ENCODE measurements around the gene STK4. TPM values are rescaled to one million over a fixed set of nuclear protein-coding genes. Genes with fewer than 3 reads are reported as not detected.

Gene STK4
- total RNA-seq, 1 experiment from 2014 or later, result 43.0 TPM

DNA sequence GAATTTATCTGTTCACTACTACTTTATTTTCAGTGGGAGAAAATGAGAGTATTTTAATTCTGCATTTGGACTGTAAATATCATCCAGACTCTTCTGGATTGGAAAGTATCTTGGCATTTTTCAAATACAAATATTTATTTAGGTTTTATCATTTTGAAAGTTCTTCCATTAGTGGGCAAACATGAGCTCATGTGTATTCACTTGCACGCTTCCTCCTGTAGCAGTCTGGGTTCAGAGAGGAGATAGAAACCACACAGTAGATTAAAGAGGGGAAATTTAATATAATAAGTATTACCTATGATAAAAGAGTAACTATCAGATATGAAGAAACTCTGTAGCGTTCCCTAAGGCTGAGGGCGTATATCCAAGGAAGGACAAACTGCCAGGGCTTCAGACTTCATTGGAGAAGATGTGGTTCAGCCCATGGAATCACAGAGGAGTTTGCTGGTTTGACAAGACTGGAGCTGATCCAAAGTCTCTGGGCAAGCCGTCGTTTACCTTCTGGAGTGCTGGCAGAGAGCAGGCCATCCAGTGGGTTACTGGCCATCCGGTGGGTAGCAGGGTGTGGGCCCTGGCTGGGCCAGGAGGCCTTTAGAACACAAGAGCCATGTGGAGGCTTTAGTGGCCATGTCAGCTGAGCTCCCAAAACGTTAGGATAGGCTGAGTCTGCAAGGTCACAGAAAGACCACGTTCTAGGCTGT, 90.3 kb downstream of the STK4 start:
- no CpG with 5 or more reads among the region's 8 CpGs for WGBS (ENCODE audit: extremely low coverage, insufficient read length, low lambda C conversion rate)
- H3K27me3 Mint-ChIP-seq (ENCODE audit: low read depth), result no peaks in the 10 kb centered on the region

More for the DNA sequence above, 90.3 kb downstream of the STK4 start:
- Histone ChIP-seq H4K20me1 (ENCODE audit: control insufficient read depth, insufficient read depth, insufficient read length) (no peaks in the 10 kb centered on the region), H3K4me2 (ENCODE audit: insufficient read depth, insufficient read length, low read length) (no peak overlapping the region), H3K9me3 (ENCODE audit: control insufficient read depth, low read depth, low read length) (no peaks in the 10 kb centered on the region), H3K79me1 (ENCODE audit: insufficient read depth, low read depth, low read length, poor library complexity, severe bottlenecking) (peaks cover 4% of the 10 kb centered on the region), H3K23me2 (ENCODE audit: insufficient read length, low read depth, low read length, poor library complexity, severe bottlenecking) (no peaks in the 10 kb centered on the region), H3K4ac (ENCODE audit: low read depth, low read length) (no peak overlapping the region), H4K5ac (ENCODE audit: insufficient read length, low read depth, low read length) (no peak overlapping the region), H4K91ac (ENCODE audit: insufficient read length, low read depth, low read length) (no peak overlapping the region), H3T11ph (ENCODE audit: low read length) (no peak overlapping the region), H2AK5ac (ENCODE audit: insufficient read length, low read length) (no peak overlapping the region), H2AFZ (ENCODE audit: low read length) (no peak overlapping the region), H3K56ac (ENCODE audit: insufficient read length, low read depth, low read length) (no peak overlapping the region), H2BK12ac (ENCODE audit: insufficient read length, low read depth, low read length) (no peak overlapping the region), H3K18ac (ENCODE audit: insufficient read length, low read depth, low read length) (no peak overlapping the region), H4K8ac (replicated peaks; ENCODE audit: insufficient read length, low read depth, low read length) (no peak overlapping the region), H3K27me3 (ENCODE audit: insufficient read depth, low read length) (no peaks in the 10 kb centered on the region), H3K14ac (ENCODE audit: insufficient read depth, low read length) (no peak overlapping the region), H3K9ac (ENCODE audit: extremely low read depth, insufficient read length, low read length) (no peak overlapping the region), H3K4me1 (ENCODE audit: insufficient read depth, low read length) (no peaks in the 10 kb centered on the region), H2BK5ac (ENCODE audit: insufficient read length, low read length) (no peak overlapping the region), H2BK20ac (ENCODE audit: low read depth, low read length, poor library complexity, severe bottlenecking) (no peak overlapping the region), H3K27ac (ENCODE audit: insufficient read length, low read depth, low read length) (no peak overlapping the region), H2BK120ac (ENCODE audit: low read depth, low read length, poor library complexity, severe bottlenecking) (no peak overlapping the region), H2BK15ac (ENCODE audit: low read depth, low read length) (no peak overlapping the region), H3K23ac (ENCODE audit: insufficient read length, low read depth, low read length) (no peak overlapping the region), H3K79me2 (ENCODE audit: insufficient read depth, low read length) (no peaks in the 10 kb centered on the region)
- Mint-ChIP-seq H3K36me3 (ENCODE audit: insufficient read depth in 1 of 3, low read depth in 3 of 3) (peaks cover 0 to 10% (median 7%) of the 10 kb centered on the region in 3 experiments; a peak in 3 of 7 replicates), H3K9me3 (no peaks in the 10 kb centered on the region), H3K27ac (no peak overlapping the region), H3K4me1 (peaks cover 7 to 9% of the 10 kb centered on the region in 2 experiments), H3K4me3 (no peak overlapping the region)
- DNase-seq, result no peak
- TF ChIP-seq, protein P1, sequence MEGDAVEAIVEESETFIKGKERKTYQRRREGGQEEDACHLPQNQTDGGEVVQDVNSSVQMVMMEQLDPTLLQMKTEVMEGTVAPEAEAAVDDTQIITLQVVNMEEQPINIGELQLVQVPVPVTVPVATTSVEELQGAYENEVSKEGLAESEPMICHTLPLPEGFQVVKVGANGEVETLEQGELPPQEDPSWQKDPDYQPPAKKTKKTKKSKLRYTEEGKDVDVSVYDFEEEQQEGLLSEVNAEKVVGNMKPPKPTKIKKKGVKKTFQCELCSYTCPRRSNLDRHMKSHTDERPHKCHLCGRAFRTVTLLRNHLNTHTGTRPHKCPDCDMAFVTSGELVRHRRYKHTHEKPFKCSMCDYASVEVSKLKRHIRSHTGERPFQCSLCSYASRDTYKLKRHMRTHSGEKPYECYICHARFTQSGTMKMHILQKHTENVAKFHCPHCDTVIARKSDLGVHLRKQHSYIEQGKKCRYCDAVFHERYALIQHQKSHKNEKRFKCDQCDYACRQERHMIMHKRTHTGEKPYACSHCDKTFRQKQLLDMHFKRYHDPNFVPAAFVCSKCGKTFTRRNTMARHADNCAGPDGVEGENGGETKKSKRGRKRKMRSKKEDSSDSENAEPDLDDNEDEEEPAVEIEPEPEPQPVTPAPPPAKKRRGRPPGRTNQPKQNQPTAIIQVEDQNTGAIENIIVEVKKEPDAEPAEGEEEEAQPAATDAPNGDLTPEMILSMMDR (conservative IDR thresholded peaks at IDR 0.05), result no peak

Data from H9 (cell line).